HCT116 (cell line): ENCODE measurements around the gene FGF18. TPM values are rescaled to one million over a fixed set of nuclear protein-coding genes. Genes with fewer than 3 reads are reported as not detected.
"Not testable (repeated sequence)": the region's sequence is repeated elsewhere in the genome, so short reads cannot be mapped to it uniquely, and the experiment has no call there.

ENCODE experiments used
- ATAC-seq: fragments of 200-7000 bp; cut with Tn5 transposase; 2 replicates; pipeline ENCODE4 v1.9.1; 2020; ENCODE audit warnings: mild to moderate bottlenecking, moderate library complexity
- BruUV-seq: library from RNA; stranded (reverse); fragments of 400-500 nt; replicated peaks from 2 replicates; lab custom pipeline; 2021; lab: Mats Ljungman, UMichigan
- CTCF ChIA-PET: fragments of 300-600 bp; sonication (Branson Sonifier 250); formaldehyde crosslinking; loops from one replicate; lab custom pipeline; 2021; ENCODE audit warnings: antibody characterized with exemption; lab: Charles Lee
- POLR2A ChIA-PET: fragments of 300-600, 350-600 bp; sonication (Branson Sonifier 250); formaldehyde crosslinking; loops from one replicate; lab custom pipeline; 2021; ENCODE audit warnings: antibody characterized with exemption; lab: Charles Lee
- RAD21 ChIA-PET, 2 experiments: fragments of 300-600 bp; sonication (Branson Sonifier 250); formaldehyde crosslinking; loops; one replicate each; lab custom pipeline; 2023; ENCODE audit warnings: low total read pairs in 2 of 2; ENCODE audit not compliant: uncharacterized antibody in 2 of 2, unreplicated experiment in 2 of 2, low non-redundant PET in 1 of 2; lab: Charles Lee
- DNase-seq: peaks from one replicate; pipeline ENCODE4 v3.0.0-alpha.2; 2010; ENCODE audit warnings: low read depth, low spot score
- H2AFZ ChIP-seq: fragments of 200-600 bp; shearing (Covaris generic), sonication (generic); 2 replicates; pipeline ENCODE4 v1.6.1; 2017; ENCODE audit warnings: low read depth, mixed run types, mixed read lengths, antibody characterized with exemption, low read length; ENCODE audit not compliant: poor library complexity, severe bottlenecking
- H3K27ac ChIP-seq: 2 replicates; pipeline ENCODE4 v1.5.1; 2012; ENCODE audit warnings: low read depth, low read length
- H3K27me3 ChIP-seq: fragments of 200-600 bp; sonication (generic); 2 replicates; pipeline ENCODE4 v1.6.1; 2016; ENCODE audit warnings: mixed run types, low read length, mixed read lengths; ENCODE audit not compliant: insufficient read depth
- H3K36me3 ChIP-seq, 2 experiments: fragments of 200-500 bp in 1 of 2; fragments of 200-600 bp in 1 of 2; sonication (Bioruptor generic) in 1 of 2; sonication (generic) in 1 of 2; 2 replicates each; pipeline versions ENCODE4 v1.5.1 to v1.6.1; 2014 to 2016; ENCODE audit warnings: low read length in 2 of 2, inconsistent platforms in 1 of 2, mixed read lengths in 1 of 2, mixed run types in 1 of 2; ENCODE audit not compliant: insufficient read depth in 2 of 2, control insufficient read depth in 1 of 2
- H3K4me1 ChIP-seq, 2 experiments: fragments of 200-600 bp in 1 of 2; sonication (generic) in 1 of 2; 2 replicates each; pipeline versions ENCODE4 v1.5.1 to v1.6.1; 2012 to 2017; ENCODE audit warnings: low read length in 2 of 2, inconsistent platforms in 1 of 2, mild to moderate bottlenecking in 1 of 2, mixed read lengths in 1 of 2, mixed run types in 1 of 2, moderate library complexity in 1 of 2; ENCODE audit not compliant: insufficient read depth in 2 of 2, control insufficient read depth in 1 of 2
- H3K4me2 ChIP-seq: fragments of 200-600 bp; sonication (generic); 2 replicates; pipeline ENCODE4 v1.6.1; 2017; ENCODE audit warnings: mixed run types, low read length, mixed read lengths
- H3K4me3 ChIP-seq, 2 experiments: fragments of 200-600 bp in 1 of 2; sonication (generic) in 1 of 2; replicated peaks in 1 of 2; 2 replicates each; pipeline ENCODE4 v1.5.1; 2011 to 2016; ENCODE audit warnings: low read length in 2 of 2, control low read depth in 1 of 2, low read depth in 1 of 2, mild to moderate bottlenecking in 1 of 2, mixed read lengths in 1 of 2, mixed run types in 1 of 2
- H3K79me2 ChIP-seq: fragments of 200-600 bp; sonication (generic); 2 replicates; pipeline ENCODE4 v1.6.1; 2017; ENCODE audit warnings: mild to moderate bottlenecking, mixed run types, low read length, moderate library complexity, mixed read lengths; ENCODE audit not compliant: insufficient read depth
- H3K9ac ChIP-seq: fragments of 200-600 bp; sonication (generic); 2 replicates; pipeline ENCODE4 v1.6.1; 2016; ENCODE audit warnings: low read length, mixed read lengths
- H3K9me2 ChIP-seq: fragments of 200-600 bp; sonication (generic), shearing (Covaris generic); 2 replicates; pipeline ENCODE4 v1.6.1; 2017; ENCODE audit warnings: mixed run types, mild to moderate bottlenecking, moderate library complexity; ENCODE audit not compliant: insufficient read depth
- H3K9me3 ChIP-seq, 2 experiments: fragments of 200-500 bp in 1 of 2; fragments of 200-600 bp in 1 of 2; sonication (Bioruptor generic) in 1 of 2; sonication (generic) in 1 of 2; 2 replicates each; pipeline ENCODE4 v1.6.1; 2014 to 2017; ENCODE audit warnings: low read length in 2 of 2, mixed read lengths in 2 of 2, inconsistent platforms in 1 of 2, low read depth in 1 of 2, mild to moderate bottlenecking in 1 of 2, mixed run types in 1 of 2, moderate library complexity in 1 of 2; ENCODE audit not compliant: control insufficient read depth in 1 of 2, insufficient read depth in 1 of 2
- H4K20me1 ChIP-seq: fragments of 200-600 bp; sonication (generic), shearing (Covaris generic); 2 replicates; pipeline ENCODE4 v1.6.1; 2017; ENCODE audit warnings: mixed run types, mild to moderate bottlenecking, moderate library complexity; ENCODE audit not compliant: insufficient read depth
- EZH2phosphoT487 ChIP-seq: fragments of 200-600 bp; IDR thresholded peaks from 2 replicates; pipeline ENCODE4 v1.6.1; 2018; ENCODE audit warnings: antibody characterized with exemption, borderline replicate concordance
- REST ChIP-seq: IDR thresholded peaks from 2 replicates; pipeline ENCODE4 v1.6.1; 2012; ENCODE audit warnings: low read depth
- SP1 ChIP-seq: IDR thresholded peaks from 2 replicates; pipeline ENCODE4 v1.6.1; 2012; ENCODE audit warnings: low read depth
- ZNF274 ChIP-seq: fragments of 200-500 bp; sonication (Bioruptor generic); IDR thresholded peaks from 2 replicates; pipeline ENCODE4 v1.6.1; 2014; ENCODE audit warnings: mild to moderate bottlenecking, low read depth, low read length, inconsistent platforms
- intact Hi-C: fragments of 100-400 bp; cut with micrococcal nuclease; formaldehyde crosslinking; loops from 2 replicates; pipeline ENCODE4 v1.10.0; 2022
- total RNA-seq: library from RNA; stranded (reverse); gene quantifications from one replicate; pipeline ENCODE4 v1.2.1, GENCODE V29; 2021; ENCODE audit not compliant: unreplicated experiment

The FGF18 gene
- total RNA-seq, 1 experiment from 2014 or later: 0.96 TPM

GRCh38 chr5:171396583-171396982, 22.9 kb upstream of the FGF18 start:
- peaks cover 99% of the 10 kb centered on the region for H4K20me1 ChIP-seq
- intact Hi-C loops, H3K4me2 ChIP-seq, H3K9me2 ChIP-seq, H3K4me3 ChIP-seq, H3K27me3 ChIP-seq, DNase-seq, BruUV-seq, H2AFZ ChIP-seq, RAD21 ChIA-PET, H3K9me3 ChIP-seq, H3K27ac ChIP-seq, ATAC-seq, H3K9ac ChIP-seq, H3K4me1 ChIP-seq, CTCF ChIA-PET: not testable (repeated sequence)
- H3K36me3 ChIP-seq: peaks cover 84 to 99% of the 10 kb centered on the region in 2 experiments
- H3K79me2 ChIP-seq: peaks cover 100% of the 10 kb centered on the region
- POLR2A ChIA-PET: interaction anchor here (1.1 kb wide), 1 partner anchor 8 kb away, joined by 3 read pairs; no protein-coding TSS in a partner anchor

GRCh38 chr5:171397190-171397589, 22.3 kb upstream of the FGF18 start:
- Histone ChIP-seq H3K4me3 (no peak overlapping the region), H3K79me2 (peaks cover 100% of the 10 kb centered on the region), H3K27me3 (no peaks in the 10 kb centered on the region), H3K9ac (no peak overlapping the region), H3K4me2 (no peak overlapping the region), H3K36me3 (peaks cover 81 to 98% of the 10 kb centered on the region in 2 experiments), H3K27ac (no peak overlapping the region), H2AFZ (no peak overlapping the region), H4K20me1 (peaks cover 97% of the 10 kb centered on the region), H3K9me3 (no peaks in the 10 kb centered on the region), H3K4me1 (peaks cover 0 to 7% of the 10 kb centered on the region in 2 experiments; a peak in 2 of 4 replicates), H3K9me2 (no peaks in the 10 kb centered on the region)
- DNase-seq (no peak), ATAC-seq (no peak)
- CTCF ChIA-PET: no interaction called here
- no TSS peak for BruUV-seq
- TF ChIP-seq REST (no peak), ZNF274 (no peak), EZH2phosphoT487 (no peak), SP1 (no peak)
- POLR2A ChIA-PET: interaction anchor here (1.1 kb wide), 1 partner anchor 8 kb away, joined by 3 read pairs; no protein-coding TSS in a partner anchor
- intact Hi-C loops: no loop called here
- RAD21 ChIA-PET: no interaction called here
